Measurements from ENCODE around the gene ELP1. TPM values are rescaled to one million over a fixed set of nuclear protein-coding genes. Genes with fewer than 3 reads are reported as not detected.
"Not testable (repeated sequence)": the region's sequence is repeated elsewhere in the genome, so short reads cannot be mapped to it uniquely, and the experiment has no call there.

Gene ELP1
- total RNA-seq, 4 donors from 2014 or later: 31.3 to 37.8 (median 34.4) TPM

DNA sequence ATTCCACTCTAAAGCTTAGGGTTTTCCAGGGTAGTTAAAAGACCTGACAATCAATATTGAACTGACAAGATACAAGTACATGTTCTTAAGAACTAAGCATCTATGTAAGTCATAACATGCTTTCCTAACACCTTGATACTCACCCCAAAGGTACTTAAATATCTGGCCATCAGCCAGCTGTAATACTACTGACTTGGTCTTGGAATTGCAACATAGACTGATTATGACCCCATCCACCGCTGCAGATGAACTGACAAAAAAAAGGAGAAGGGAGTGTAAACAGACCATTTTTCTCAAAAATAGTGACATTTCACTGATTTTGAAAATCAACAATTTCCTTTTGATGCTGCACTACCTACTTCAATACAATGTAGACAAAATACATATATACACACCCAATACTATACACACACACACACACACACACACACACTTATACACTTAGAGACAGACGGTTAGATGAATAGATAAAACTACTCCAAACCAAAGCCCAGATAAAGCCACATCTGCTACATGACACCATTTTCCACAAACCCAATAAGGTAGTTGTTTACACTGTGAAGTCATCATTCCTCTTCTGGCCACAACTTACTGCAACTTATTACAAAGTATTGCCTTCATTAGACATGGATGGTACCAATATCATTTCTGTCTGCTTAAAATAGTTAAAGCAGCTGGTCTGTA is 30.4 kb downstream of the ELP1 start:
- intact Hi-C loops (cut with DNase I): no loop called here
- Histone ChIP-seq H3K9me3 (no peaks in the 10 kb centered on the region), H3K27me3 (no peaks in the 10 kb centered on the region), H3K4me3 (replicated peaks in 1 of 3) (no peak overlapping the region), H3K27ac (no peak overlapping the region), H3K4me1 (no peaks in the 10 kb centered on the region), H3K36me3 (peaks cover 40 to 48% of the 10 kb centered on the region in 2 donors)
- WGBS, 2 donors: 94 to 97% methylated on average over 2 of the region's 2 CpGs
- TF ChIP-seq, protein P1, sequence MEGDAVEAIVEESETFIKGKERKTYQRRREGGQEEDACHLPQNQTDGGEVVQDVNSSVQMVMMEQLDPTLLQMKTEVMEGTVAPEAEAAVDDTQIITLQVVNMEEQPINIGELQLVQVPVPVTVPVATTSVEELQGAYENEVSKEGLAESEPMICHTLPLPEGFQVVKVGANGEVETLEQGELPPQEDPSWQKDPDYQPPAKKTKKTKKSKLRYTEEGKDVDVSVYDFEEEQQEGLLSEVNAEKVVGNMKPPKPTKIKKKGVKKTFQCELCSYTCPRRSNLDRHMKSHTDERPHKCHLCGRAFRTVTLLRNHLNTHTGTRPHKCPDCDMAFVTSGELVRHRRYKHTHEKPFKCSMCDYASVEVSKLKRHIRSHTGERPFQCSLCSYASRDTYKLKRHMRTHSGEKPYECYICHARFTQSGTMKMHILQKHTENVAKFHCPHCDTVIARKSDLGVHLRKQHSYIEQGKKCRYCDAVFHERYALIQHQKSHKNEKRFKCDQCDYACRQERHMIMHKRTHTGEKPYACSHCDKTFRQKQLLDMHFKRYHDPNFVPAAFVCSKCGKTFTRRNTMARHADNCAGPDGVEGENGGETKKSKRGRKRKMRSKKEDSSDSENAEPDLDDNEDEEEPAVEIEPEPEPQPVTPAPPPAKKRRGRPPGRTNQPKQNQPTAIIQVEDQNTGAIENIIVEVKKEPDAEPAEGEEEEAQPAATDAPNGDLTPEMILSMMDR (IDR thresholded peaks at IDR 0.05): no peak
- no peak for TF ChIP-seq POLR2A (IDR thresholded peaks at IDR 0.05)
- DNase-seq: no peak

DNA sequence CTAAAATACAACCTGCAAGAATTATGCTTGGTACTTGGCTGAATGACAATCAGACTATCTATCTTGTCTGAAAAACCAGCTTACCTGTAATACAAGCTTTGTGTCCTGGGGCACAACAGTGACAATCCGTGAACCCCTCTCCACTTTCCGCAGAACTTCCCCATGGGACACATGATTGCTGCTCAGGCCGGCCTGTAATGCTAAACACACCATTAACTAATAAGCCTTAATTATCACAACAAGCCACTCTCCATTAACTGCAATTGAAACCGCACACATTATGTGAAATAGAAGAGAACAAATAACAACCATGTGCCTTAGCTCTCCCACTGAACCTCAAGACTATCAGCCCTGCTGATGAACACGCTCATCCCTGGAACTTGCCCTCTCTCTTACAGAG is 33.7 kb downstream of the ELP1 start:
- intact Hi-C loops (cut with DNase I): no loop called here
- WGBS, 2 donors: 89 to 90% methylated on average over 5 of the region's 5 CpGs
- no peaks in the 10 kb centered on the region for H3K27me3 ChIP-seq
- no peak for TF ChIP-seq POLR2A (IDR thresholded peaks at IDR 0.05)
- TF ChIP-seq, protein P1 (IDR thresholded peaks at IDR 0.05): no peak
- H3K4me3 ChIP-seq (replicated peaks in 1 of 3): no peak overlapping the region
- no peak overlapping the region for H3K27ac ChIP-seq
- H3K4me1 ChIP-seq: no peaks in the 10 kb centered on the region
- peaks cover 42 to 49% of the 10 kb centered on the region in 2 donors for H3K36me3 ChIP-seq
- H3K9me3 ChIP-seq: no peaks in the 10 kb centered on the region
- DNase-seq: no peak

DNA sequence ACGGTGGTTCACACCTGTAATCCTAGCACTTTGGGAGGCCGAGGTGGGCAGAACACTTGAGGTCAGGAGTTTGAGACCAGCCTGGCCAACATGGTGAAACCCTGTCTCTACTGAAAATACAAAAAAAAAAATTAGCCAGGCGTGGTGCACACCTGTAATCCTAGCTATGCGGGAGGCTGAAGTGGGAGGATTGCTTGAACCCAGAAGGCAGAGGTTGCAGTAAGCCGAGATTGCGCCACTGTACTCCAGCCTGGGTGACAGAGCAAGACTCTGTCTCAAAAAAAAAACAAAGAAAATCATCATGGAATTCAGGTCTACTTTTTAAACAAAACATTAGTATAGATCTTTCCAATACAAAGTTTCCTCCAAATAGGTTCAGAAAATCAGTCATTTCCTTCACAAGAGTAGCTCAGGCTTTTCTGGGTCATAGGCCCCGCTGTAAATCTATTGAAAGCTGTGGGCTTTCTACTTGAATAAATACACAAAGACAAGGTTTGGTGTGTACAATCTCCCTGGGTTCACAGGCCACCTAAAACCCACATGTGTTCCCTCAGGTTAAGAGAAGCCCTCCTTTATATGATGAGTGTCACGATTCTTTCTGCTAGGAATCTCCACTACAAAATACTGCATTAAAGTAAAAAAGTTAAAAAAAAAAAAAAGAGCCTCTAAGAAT is 34.8 kb downstream of the ELP1 start:
- H3K36me3 ChIP-seq: peaks cover 46 to 50% of the 10 kb centered on the region in 2 donors
- H3K4me3 ChIP-seq (replicated peaks in 1 of 3); intact Hi-C loops (cut with DNase I); DNase-seq; H3K9me3 ChIP-seq; H3K4me1 ChIP-seq; H3K27me3 ChIP-seq; H3K27ac ChIP-seq: not testable (repeated sequence)
- 96% methylated on average over 8 of the region's 8 CpGs for WGBS, 2 donors

DNA sequence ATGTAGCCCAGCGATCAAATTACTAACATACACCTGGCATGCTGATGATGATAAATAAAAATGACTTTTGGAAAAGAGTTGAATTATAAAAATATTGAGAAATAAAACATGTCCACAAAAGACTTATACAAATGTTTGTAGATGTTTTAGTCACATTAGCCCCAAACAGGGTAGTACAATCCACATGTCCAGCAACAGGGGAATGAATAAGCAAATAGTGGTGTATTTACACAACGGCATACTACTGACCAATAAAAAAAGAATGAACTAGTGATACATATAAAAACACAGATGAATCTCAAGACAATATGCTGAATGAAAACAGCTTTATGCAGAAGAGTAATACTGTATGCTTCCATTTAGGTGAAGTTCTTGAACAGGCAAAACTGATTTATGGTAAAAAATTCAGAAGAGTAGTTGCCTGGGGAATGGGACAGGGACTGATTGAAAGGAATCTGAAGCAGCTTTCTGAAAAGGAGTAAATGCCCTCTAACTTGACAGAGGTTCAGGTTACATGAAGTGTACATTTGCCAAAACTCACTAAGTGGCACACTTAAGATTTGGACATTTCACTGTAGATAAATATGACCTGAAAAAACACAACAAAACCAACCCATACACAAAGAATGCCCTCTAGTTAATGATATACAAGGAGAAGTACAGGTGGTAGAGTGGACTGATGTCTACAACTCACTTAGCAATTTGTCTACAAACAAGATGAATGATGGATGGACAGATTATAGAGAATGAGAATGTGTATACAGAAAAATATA is 36.4 kb downstream of the ELP1 start:
- intact Hi-C loops (cut with DNase I): no loop called here
- no peak for DNase-seq
- Histone ChIP-seq H3K27me3 (no peaks in the 10 kb centered on the region), H3K4me1 (no peaks in the 10 kb centered on the region), H3K36me3 (peaks cover 53 to 55% of the 10 kb centered on the region in 2 donors), H3K4me3 (replicated peaks in 1 of 3) (no peak overlapping the region), H3K9me3 (no peaks in the 10 kb centered on the region), H3K27ac (no peak overlapping the region)
- 95 to 96% methylated on average over 2 of the region's 2 CpGs for WGBS, 2 donors
- TF ChIP-seq, protein P1 (IDR thresholded peaks at IDR 0.05): no peak
- TF ChIP-seq POLR2A (IDR thresholded peaks at IDR 0.05): no peak

DNA sequence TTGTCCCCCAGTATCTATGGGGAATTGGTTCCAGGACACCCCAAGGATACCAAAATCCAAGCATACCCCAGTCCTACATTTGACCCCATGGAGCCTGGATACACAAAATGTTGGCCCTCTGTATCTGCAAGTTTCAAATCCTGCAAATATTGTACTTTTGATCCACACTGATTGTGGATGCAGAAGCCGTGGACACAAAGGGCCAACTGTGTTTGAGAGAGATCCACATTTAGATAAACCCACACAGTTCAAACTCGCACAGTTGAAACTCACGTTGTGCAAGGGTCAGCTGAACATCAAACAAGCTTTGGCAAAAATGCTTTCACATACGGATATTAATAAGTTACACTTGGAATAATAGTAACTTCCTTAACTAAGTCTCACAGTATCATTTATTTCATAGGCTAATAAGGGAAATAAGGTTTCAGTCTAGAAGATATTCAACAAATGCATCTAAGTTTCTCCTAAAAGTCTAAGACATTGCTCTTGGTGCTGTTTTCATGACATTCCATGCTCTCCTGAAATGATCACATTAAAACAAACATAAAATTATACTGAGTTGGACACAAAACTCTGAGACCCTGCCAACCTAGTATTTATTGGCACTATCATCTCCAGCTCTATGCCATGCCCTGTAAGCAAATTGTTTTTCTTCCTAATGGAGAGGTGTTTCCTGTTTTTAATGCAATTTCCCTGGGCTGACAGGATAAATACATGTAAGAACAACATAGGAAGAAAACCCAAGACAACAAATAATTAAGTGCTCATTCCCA is 39.5 kb downstream of the ELP1 start:
- intact Hi-C loops (cut with DNase I): no loop called here
- Histone ChIP-seq H3K4me1 (no peaks in the 10 kb centered on the region), H3K4me3 (replicated peaks in 1 of 3) (no peak overlapping the region), H3K27ac (no peak overlapping the region), H3K9me3 (no peaks in the 10 kb centered on the region), H3K27me3 (no peaks in the 10 kb centered on the region), H3K36me3 (peaks cover 56 to 65% of the 10 kb centered on the region in 2 donors)
- 94 to 95% methylated on average over 4 of the region's 4 CpGs for WGBS, 2 donors
- no peak for TF ChIP-seq POLR2A (IDR thresholded peaks at IDR 0.05)
- TF ChIP-seq, protein P1 (IDR thresholded peaks at IDR 0.05): no peak
- DNase-seq: no peak
